Amniotic epithelial cell (primary cell): ENCODE measurements around the gene FAM107B.

Source experiments
- DNase-seq: peaks from one replicate; pipeline ENCODE4 v3.0.0-alpha.2; 2010; ENCODE audit warnings: low read depth

Gene FAM107B

DNA sequence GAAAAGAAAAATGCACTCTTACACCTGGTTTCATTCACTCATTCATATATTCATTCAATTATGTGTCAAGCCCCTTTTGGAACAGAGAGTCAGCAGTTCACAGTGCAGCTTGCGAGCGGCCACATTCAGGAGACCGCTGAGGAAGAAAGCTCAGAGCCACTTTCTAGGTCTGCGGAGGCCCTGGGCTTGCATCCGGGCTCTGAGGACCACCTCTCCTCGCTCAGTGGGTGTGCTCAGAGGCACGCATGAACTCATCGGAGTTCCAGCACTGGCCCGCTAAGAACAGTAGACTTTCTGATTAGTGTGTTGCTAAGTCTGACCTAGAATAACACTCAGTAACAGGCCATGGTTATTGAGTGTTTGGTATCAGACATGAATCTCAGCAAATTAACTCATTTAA, 1.8 kb upstream of the FAM107B start:
- DNase-seq, result no peak

DNA sequence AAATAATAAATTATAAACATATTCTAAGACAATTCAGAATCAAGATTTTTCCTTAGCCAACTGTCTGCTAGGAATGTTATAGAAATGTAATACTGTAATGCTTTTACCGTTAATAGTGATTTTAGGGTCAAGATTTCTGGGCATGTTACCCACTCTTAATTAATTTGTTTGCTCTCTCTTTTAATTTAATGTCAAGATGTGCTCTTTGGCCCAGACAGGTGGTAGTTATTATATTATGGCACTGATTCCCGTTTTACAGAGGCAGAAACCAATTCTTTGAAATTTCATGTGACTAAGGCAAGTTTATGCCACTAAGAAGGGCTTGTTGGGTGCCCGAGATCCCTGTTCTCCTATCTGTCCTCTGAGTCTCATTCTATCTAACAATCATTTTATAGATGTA, 959 bp upstream of the FAM107B start:
- no peak for DNase-seq

DNA sequence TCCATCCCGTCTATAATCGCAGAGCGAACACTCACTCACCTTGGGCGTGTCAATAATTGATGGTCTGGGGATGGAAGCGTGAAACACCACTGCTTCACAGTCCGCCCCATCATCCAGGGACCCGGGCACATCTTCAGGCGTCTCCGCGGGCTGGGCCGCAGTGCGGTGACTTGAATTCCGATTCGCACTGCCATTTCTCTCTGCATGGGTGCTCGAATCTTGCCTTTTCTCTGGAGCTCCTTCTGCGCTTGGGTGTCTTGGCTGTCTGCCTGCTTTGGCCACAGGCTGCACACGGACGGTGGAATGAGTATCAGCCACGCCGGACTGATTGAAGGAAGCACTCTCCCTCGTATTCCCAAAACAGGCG, 500 bp downstream of the FAM107B start:
- DNase-seq, result no peak

DNA sequence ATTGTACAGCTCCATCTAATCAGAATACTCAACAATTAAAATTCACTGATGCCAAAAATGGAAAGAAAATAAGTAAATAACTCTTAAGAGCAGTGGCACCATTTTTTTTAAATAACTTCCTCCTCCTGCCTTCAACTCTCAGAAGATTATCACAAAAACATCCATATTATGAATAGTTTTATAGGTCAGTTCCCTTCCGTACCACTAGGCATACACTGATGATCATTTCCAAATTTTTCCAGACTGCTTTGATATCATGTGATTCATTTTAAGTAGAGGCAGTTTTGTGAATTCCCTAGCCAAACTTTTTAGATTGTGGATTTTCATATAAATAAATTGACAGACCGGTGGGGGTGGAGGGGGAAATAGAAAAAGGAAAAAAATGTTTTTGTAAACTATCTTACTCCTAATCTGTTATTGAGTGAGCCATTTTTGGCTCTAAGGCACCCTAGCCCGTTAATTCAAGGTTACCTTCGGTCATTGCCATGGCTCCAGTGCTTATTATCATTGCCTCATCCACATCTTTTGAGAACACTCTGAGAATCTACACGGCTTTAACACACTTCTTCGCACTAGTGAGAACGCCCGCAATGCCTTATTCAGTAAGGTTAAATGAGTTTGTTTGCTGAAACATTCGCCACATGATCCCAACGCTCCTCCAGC, 1.0 kb downstream of the FAM107B start:
- DNase-seq, result no peak

DNA sequence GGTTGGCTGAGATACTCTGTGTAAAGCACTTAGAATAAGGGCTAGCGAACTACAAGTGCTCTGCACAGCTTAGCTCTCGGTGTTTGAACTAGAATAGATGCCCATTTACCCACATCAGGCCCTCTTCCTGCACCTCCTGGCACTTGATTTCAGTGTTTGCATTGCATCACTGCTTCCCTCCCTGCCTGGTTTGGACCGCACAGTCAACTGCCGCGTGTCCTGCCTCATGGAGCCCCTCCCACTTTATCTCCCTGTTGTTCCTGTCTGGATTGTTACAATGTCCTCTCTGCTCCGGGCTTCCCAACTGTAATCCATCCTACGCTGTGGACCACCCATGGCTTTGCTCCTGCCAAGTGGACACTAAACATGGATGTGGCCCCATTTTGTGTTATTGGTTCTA, 2.3 kb downstream of the FAM107B start:
- DNase-seq, result no peak

DNA sequence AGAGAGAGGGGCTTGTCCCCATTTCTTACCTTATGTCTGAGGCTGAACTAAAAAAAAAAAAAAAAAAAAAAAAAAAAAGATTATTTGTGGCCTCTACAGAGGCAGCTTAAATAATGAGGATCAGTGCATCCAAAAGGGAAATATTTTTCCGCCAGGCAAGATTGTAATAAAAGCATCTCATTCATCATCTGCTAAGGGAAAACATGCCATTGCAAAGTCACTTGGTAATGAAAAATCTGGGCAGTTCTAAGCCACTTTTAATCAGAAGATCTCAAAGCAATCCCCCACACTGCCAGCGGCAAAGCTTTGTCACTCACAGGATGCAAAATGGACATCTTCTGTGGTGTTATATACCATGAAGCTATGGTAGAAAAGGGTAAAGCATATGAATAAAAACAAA, 3.8 kb downstream of the FAM107B start:
- DNase-seq, result no peak

DNA sequence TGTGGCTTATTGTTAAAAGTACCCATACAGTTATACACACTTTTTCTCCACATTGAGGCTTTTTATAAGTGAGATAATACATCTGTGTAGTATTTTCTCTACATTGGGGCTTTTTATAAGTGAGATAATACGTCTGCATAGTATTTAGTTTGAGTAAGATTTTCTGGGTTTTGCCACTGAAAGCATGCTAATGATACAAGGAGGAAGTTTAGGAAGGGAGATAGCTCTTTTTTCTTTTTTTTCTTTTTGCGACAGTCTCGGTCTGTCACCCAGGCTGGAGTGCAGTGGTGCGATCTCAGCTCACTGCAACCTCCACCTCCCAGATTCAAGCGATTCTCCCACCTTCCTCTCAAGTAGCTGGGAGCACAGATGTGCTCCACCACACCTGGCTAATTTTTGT, 13.3 kb downstream of the FAM107B start:
- DNase-seq, result no peak

DNA sequence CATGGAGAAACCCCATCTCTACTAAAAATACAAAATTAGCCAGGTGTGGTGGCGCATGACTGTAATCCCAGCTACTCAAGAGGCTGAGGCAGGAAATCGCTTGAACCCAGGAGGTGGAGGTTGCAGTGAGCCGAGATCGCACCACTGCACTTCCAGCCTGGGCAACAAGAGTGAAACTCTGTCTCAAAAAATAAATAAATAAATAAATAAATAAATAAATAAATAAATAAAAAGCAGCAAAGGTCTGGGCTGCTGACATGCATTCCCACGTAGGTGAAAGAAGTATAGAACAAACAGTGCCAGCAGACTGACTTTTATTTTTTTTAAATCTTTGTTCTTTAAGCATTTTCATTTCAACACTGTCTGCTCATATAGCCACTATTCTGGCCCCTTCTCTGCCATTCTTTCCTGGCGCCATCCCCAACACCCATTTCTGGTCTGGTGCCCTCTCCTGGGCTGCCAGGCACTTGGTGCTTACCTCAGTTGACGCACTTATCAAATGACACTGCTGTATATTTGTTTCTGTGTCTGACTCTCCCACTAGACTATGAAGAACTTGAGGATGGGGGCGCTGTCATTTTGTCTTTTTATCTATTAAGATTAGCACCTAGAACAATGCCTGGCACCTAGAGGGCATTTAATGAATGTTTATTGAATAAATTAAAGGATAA, 15.6 kb downstream of the FAM107B start:
- no peak for DNase-seq

DNA sequence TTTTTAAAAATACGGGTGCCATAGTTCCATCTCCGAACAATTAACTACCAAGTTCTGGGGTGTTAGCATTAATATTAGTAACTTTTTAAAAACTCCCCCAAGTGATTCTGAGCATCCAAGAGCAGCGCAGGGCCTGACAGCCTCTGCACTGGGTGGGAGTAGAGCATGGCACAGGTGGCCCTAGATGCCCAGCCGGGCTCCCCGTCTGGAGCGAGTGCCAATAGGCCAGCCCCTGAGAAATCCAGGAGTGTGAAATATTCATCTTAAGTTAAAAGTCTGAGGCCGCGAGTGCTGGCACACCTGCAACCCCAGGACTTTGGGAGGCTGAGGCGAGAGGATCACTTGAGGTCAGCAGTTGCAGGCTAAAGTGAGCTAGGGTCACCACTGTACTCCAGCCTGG, 16.2 kb downstream of the FAM107B start:
- DNase-seq, result no peak

DNA sequence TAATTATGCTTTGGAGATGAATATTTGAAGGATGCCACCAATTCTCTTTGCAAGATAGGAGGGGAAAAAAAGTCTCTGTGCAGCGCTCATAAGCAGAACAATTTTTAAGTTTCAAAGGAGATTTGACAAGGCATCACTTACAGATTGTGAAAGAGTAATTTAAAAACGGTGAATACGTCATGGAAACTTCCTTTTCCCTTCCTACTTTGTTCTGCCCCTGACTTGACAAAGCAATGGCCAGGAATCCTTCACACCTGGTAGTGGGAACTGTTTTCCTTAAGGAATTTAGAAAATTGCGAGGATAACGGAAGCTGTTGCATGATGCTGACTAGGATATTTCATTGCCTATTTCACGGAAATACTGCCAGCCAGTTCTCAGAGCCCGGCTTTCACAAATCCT, 16.7 kb downstream of the FAM107B start:
- no peak for DNase-seq

DNA sequence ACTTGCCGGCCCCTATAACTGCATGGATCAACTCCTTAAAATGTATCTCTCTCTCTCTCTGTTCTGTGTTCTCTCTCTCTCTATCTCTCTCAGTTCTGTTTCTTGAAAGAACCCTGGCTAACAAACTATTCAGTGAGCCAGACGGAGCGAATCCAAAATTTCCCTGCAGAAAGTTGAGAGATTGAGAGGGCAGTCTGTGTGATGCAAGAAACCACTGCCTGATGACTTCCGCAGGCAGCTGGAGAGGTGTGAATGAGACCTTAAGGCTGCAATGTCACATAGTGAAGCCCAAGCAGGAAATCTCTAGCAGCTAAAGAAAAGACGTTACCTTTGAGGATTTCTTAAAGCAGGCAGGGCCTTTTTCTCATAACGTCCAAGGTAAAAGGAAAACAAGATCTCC, 17.3 kb downstream of the FAM107B start:
- no peak for DNase-seq

DNA sequence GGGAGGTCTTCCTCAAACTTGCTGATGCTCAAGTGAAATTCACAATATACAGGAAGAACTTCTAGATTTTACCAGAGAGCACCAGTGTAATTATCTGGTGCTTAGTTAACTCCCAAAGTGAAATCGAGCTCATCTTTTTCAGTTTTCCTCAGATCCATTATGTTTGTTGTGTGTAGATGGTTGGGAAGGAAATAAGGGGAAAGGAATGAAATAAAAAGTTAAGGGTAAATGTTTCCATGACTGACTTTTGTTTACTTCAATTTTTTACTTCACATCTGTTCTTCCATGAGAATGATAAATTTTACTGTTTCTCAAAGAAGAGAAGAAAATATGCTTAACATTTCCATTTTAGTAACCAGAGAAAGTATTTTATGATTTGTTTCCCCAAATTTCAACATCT, 21.3 kb downstream of the FAM107B start:
- no peak for DNase-seq

DNA sequence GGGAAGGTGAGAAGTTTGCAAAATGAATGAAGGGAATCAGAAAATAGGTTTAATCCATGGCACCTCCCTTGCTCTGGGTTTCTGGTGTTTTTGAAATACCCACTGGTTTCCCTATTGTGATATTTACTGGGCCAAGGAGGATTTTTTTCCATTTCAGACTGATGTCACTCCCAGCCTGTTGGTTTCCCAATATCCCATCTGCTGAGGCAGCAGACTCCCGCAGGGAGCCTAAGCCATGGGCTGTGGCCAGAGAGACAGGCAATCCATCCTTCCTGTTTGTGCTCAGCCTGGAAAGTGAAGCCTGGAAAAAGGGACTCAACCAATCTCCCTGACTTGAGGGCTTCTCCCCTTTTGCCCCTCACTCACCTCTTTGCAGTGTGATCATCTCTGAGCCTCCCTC, 22.8 kb downstream of the FAM107B start:
- peak; percentile 59 for DNase-seq

DNA sequence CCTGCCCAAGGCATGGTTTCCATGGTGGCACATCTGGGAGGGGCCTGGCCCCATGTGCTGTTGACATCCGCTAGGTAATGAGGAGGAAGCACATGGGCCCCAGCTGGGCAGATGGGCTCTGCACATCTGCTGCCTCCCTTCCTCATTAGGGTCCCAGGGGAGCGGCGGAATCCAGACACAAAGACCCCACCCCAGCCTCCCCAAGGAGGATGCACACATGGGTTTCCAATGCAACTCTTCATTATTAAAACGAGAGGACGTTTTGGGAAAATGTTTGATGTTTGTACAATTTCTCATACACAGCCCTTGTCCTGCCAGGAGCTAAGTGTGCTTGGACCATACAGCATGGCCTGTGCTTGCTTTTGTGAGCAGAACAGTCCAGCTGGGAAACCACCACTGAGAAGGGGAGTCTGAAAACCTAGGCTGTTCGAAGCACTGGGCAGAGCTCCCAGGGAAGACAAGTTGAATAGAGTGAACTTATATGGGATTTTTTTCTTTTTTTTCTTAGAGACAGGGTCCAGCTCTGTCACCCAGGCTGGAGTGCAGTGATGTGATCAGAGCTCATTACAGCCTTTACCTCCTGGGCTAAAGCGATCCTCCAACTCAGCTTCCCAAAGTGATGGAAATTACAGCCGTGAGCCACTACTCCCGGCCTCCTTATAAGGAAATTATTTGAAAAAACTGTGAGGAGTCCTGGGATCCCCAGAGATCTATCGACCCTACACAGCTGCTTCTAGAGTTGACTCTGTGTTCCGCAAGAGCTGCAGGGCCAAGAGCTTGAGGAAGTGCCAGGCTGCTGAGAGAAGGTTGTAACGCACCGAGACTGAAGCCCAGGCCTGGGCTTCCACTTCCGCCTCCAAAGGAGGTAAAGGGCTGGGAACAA, 23.4 kb downstream of the FAM107B start:
- DNase-seq, result no peak

DNA sequence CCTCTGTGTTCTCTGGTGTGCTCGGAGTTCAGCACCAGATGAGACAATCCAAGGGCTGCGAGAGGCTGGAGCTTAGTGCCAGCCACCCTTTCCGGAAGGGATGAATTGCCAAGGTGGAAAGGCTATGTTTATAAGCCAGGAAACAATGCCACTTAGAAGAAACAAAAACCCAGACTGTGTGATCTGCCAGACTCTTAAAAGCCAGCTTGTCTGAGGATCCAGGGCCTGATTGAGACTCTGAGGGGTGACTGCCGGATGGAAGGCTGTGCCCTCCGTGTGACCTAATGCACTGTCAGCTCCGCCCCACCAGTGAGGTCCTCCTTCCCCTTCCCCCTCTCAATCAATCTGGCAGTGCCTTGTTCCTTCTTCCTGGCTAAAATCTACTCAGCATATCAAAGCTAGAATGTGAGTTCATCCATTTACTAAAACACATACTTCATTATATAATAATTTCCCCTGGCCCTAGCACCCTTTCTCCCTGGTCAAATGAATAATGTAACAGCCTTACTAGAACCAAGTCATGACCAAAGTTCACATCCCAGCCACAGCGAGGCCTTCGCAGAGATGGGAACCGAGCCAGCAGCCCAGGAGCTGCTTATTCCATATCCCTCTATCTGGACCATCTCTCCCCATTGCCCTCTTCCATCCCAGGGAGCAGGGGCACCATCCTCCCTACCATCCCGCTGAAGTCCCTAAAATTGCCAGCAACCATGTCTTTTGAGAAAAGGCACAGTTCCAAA, 25.5 kb downstream of the FAM107B start:
- no peak for DNase-seq

DNA sequence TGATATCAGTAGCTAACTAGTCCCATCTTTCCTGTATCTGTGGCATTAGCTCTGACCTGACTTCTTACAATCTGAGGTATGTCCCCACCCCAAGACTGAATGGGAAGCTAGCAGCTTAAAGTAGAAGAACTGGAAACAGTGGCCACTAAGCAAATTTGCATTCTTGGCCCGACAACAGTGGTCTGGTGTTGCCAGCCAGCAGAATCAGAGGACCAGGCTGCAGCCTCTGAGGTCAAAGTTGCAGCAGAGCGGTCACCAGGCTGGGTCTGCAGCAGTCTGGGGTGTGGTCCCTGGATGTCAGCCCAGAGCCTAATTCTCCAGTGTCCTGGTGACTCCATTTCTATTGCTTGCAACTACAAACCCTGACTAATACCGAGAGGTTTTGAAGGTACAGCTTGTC, 26.3 kb downstream of the FAM107B start:
- DNase-seq, result no peak

DNA sequence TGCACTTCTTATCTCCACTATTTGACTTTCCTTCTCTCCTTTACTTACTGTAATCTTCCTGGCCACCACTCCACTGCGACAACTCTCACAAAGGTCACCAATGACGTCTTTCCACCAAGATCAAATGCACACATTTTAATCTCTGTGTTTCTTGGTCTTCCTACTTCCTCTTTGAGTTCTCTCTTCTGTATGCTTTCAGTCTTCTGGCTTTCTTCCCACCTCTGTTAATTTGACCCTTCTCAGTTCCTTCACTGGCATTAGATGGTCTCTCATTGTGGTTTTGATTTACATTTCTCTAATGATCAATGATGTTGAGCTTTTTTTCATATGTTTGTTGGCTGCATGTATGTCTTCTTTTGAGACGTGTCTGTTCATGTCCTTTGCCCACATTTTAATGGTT, 31.9 kb downstream of the FAM107B start:
- DNase-seq, result no peak

DNA sequence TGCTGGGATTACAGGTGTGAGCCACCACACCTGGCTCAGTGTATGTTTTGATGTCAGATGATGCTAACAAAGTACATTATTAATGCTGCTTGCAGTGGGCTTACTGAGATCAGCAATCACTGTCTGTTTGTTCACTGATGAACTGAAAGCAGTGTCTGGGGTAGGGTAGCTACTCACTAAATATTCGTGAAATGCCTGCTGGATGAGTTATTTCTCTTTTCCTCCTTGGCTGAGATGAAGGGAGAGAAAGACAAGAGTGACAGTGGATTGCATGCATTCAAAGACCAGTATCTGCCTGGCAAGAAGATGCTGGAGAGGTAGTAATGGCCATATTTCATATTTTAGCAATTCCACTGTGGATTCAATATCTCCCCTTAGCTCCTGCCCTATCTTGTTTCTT, 32.3 kb downstream of the FAM107B start:
- DNase-seq, result no peak

DNA sequence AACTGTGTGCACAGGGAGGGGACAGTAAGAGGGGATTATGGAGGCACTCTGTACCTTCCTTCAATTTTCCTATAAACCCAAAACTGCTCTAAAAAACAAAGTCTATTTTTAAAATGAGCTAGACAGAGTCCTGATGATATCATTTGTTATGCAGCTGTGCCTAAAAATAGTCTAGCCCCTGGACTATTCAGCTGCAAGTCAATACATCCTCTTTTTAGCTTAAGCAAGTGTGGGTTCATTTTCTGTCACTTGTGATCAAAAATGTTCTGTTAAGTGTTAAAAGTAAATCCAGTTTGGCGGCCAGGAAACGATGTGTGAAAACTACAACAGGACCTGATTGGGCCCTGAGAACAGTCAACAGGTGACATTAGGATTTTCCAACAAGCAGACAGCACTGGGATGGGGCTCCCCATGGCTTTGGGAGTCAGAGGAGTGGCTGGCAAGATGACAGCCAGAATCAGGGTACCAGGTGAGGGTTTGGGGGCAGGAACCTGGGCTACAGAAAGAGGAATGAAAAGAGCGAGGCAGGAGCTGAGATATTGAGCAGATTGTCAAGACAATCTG, 33.9 kb downstream of the FAM107B start:
- DNase-seq, result no peak

DNA sequence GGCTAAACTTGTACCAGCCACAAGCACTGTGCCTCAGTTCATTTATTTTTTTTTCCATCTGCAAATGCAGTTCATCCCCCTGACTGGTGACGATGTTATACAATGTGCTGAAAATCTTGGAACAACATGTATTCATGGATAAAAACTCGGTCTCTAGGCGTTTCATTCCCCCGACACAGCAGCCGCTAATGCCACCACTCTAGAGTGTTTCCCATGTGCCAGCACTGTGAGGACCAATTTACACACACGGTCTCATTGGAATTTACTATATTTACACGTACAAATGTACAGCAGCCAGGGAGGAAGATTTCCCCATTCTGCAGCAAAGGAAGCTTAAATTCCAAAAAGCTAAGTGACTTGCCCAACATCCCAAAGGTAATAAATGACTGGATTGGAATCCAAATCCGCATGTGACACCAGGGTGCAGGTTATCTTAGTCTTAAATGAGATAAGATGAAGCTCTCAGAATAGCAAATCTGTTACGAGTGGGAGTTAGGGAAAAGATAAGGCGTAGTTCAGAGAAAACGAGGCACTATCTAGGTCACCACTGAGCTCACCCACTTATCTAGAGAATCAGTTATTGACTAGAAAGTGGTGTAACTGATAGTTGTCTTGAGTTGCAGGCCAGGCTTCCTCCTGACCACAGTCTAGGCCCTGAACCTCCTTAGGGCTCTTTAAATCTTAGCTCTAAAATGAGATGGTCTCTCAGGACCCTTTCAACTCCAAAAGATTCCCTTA, 36.7 kb downstream of the FAM107B start:
- no peak for DNase-seq

DNA sequence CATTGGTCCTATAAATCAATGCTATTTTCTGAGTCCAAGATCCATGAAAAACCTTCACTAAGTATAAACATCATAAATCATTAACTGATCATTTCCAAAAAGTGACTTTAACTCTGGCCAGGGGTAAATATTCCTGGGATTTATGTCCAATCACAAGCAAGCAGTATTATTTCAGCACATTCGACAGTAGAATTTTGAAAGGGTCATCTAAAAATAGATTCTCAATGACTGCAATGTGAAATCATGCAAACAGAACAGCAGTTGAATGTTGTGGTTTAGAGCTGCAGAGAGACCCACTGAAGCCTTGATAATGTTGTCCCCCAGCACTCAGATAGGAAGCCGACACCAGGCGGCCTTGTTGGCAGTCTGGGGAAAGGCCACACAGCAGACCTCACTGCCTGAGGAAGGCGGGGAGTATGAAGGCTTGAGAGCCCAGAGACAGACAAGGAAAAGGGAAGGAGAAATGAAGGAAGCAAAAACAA, 38.1 kb downstream of the FAM107B start:
- DNase-seq, result peak; percentile 53
